ENCODE measurements around the gene ASIC2. TPM values are rescaled to one million over a fixed set of nuclear protein-coding genes. Genes with fewer than 3 reads are reported as not detected.
A peak's percentile ranks its signal among the peaks of the same experiment; 100 is the strongest.

Gene ASIC2
- total and polyA plus RNA-seq, 2 experiments from 2014 or later, result 0.52 to 2.8 TPM

- Histone ChIP-seq H3K4me2 (no peak overlapping the region), H3K27ac (ENCODE audit: low read depth) (no peak overlapping the region), H3K27me3 (ENCODE audit: insufficient read depth) (no peaks in the 10 kb centered on the region), H3K4me1 (ENCODE audit: insufficient read depth) (no peaks in the 10 kb centered on the region), H3K79me2 (replicated peaks; ENCODE audit: insufficient read depth) (no peaks in the 10 kb centered on the region), H3K9me2 (ENCODE audit: insufficient read depth) (no peaks in the 10 kb centered on the region), H3K4me3 (no peak overlapping the region), H2AFZ (no peak overlapping the region), H3K36me3 (ENCODE audit: insufficient read depth) (no peaks in the 10 kb centered on the region), H3F3A (replicated peaks; ENCODE audit: low read depth) (no peaks in the 10 kb centered on the region), H4K20me1 (replicated peaks; ENCODE audit: insufficient read depth) (no peaks in the 10 kb centered on the region; the same call in 1 of the 2 replicates)
- H3K4me3 Mint-ChIP-seq, result no peak overlapping the region
- H3K27ac Mint-ChIP-seq, result no peak overlapping the region
- H3K4me1 Mint-ChIP-seq, result peaks cover 10% of the 10 kb centered on the region
- peaks cover 6% of the 10 kb centered on the region for H3K27me3 Mint-ChIP-seq (ENCODE audit: insufficient read depth, low read depth, poor library complexity)
- no peak for ATAC-seq
- H3K9me3 Mint-ChIP-seq, result no peaks in the 10 kb centered on the region; the same call in 2 of the 3 replicates
- H3K36me3 Mint-ChIP-seq (ENCODE audit: low read depth), result no peaks in the 10 kb centered on the region
- DNase-seq (ENCODE audit: low spot score), result no peak
- TF ChIP-seq EZH2 (IDR thresholded peaks at IDR 0.05; ENCODE audit: low read depth, unreplicated experiment) (no peak), JUNB (IDR thresholded peaks at IDR 0.05; ENCODE audit: unreplicated experiment) (no peak)
Measured at GRCh38 chr17:33017366-33017765, 275.7 kb downstream of the ASIC2 start.

DNA sequence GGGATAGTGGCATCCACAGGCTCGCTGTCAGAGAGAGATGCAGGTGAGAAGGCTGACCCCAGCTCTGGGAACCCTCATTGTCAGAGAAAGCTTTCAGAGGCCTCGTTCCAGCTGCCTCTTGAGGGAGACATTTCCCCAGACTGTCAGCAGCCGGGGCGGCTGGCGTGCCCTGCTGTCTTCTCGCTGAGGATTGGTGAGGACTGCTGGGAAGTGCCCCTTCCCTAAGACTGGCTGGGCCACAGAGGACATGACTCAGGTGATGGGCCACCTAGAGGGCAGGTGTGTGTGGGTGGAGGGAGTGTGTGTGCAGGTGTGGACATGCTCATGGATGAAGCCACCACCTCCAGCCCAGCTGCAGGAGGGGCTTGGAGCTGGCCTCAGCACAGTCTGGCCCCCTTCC is 276.2 kb downstream of the ASIC2 start:
- Mint-ChIP-seq H3K36me3 (ENCODE audit: low read depth) (no peaks in the 10 kb centered on the region), H3K27ac (no peak overlapping the region), H3K4me1 (peaks cover 5% of the 10 kb centered on the region), H3K27me3 (ENCODE audit: insufficient read depth, low read depth, poor library complexity) (peaks cover 6% of the 10 kb centered on the region), H3K4me3 (no peak overlapping the region), H3K9me3 (no peaks in the 10 kb centered on the region; the same call in 2 of the 3 replicates)
- no peaks in the 10 kb centered on the region for H3K79me2 ChIP-seq (replicated peaks; ENCODE audit: insufficient read depth)
- H3K36me3 ChIP-seq (ENCODE audit: insufficient read depth), result no peaks in the 10 kb centered on the region
- ATAC-seq (peak; percentile 54), DNase-seq (ENCODE audit: low spot score) (peak; percentile 27)
- H2AFZ ChIP-seq, result no peak overlapping the region
- H3K4me2 ChIP-seq, result no peak overlapping the region
- no peaks in the 10 kb centered on the region for H3K4me1 ChIP-seq (ENCODE audit: insufficient read depth)
- no peaks in the 10 kb centered on the region; the same call in 1 of the 2 replicates for H4K20me1 ChIP-seq (replicated peaks; ENCODE audit: insufficient read depth)
- H3K4me3 ChIP-seq, result no peak overlapping the region
- no peaks in the 10 kb centered on the region for H3K27me3 ChIP-seq (ENCODE audit: insufficient read depth)
- no peaks in the 10 kb centered on the region for H3K9me2 ChIP-seq (ENCODE audit: insufficient read depth)
- H3F3A ChIP-seq (replicated peaks; ENCODE audit: low read depth), result no peaks in the 10 kb centered on the region
- TF ChIP-seq EZH2 (IDR thresholded peaks at IDR 0.05; ENCODE audit: low read depth, unreplicated experiment), result no peak
- TF ChIP-seq, protein P1, sequence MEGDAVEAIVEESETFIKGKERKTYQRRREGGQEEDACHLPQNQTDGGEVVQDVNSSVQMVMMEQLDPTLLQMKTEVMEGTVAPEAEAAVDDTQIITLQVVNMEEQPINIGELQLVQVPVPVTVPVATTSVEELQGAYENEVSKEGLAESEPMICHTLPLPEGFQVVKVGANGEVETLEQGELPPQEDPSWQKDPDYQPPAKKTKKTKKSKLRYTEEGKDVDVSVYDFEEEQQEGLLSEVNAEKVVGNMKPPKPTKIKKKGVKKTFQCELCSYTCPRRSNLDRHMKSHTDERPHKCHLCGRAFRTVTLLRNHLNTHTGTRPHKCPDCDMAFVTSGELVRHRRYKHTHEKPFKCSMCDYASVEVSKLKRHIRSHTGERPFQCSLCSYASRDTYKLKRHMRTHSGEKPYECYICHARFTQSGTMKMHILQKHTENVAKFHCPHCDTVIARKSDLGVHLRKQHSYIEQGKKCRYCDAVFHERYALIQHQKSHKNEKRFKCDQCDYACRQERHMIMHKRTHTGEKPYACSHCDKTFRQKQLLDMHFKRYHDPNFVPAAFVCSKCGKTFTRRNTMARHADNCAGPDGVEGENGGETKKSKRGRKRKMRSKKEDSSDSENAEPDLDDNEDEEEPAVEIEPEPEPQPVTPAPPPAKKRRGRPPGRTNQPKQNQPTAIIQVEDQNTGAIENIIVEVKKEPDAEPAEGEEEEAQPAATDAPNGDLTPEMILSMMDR (conservative IDR thresholded peaks at IDR 0.05; ENCODE audit: low read depth in 2 of 2), result peak in 1 of 2 experiments; percentile 40; a peak in 2 of 4 replicates
- no peak overlapping the region for H3K27ac ChIP-seq (ENCODE audit: low read depth)

DNA sequence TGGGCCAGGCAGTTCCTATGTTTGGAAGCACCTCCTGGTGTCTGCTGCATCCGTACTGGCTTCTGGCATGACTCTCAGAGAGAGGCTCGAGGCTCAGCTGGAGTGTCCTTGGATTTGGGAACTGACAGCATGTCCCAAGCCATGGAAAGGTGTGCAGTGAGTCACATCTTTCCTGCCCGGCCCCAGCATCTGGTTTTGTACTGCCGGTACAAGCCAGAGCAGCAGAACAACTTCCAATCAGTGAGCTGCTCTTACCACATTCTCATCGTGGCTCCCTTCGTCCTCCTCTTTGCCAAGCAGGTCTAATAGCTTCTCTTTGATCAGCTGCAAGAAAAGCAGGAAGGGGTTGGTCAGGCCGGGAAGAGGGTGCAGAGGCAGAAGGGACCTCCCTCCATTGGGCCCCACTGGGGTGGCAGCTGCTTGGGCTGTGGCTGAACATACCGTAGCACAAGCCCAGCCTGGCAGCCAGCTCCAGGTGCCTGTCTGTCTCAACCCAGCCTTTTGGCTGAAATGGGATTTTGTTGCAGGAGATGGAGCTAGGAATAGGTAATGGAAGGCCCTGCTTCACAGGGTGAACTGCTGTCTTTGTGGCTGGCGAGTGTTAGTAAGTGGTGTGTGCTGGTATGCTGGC is 277.3 kb downstream of the ASIC2 start:
- Histone ChIP-seq H4K20me1 (replicated peaks; ENCODE audit: insufficient read depth) (no peaks in the 10 kb centered on the region; the same call in 1 of the 2 replicates), H3K27me3 (ENCODE audit: insufficient read depth) (no peaks in the 10 kb centered on the region), H3F3A (replicated peaks; ENCODE audit: low read depth) (no peaks in the 10 kb centered on the region), H3K4me3 (no peak overlapping the region), H2AFZ (no peak overlapping the region), H3K4me1 (ENCODE audit: insufficient read depth) (no peaks in the 10 kb centered on the region), H3K36me3 (ENCODE audit: insufficient read depth) (no peaks in the 10 kb centered on the region), H3K27ac (ENCODE audit: low read depth) (no peak overlapping the region), H3K4me2 (no peak overlapping the region), H3K9me2 (ENCODE audit: insufficient read depth) (no peaks in the 10 kb centered on the region), H3K79me2 (replicated peaks; ENCODE audit: insufficient read depth) (no peaks in the 10 kb centered on the region)
- H3K27ac Mint-ChIP-seq, result no peak overlapping the region
- ATAC-seq (no peak), DNase-seq (ENCODE audit: low spot score) (no peak)
- H3K36me3 Mint-ChIP-seq (ENCODE audit: low read depth), result no peaks in the 10 kb centered on the region
- H3K27me3 Mint-ChIP-seq (ENCODE audit: insufficient read depth, low read depth, poor library complexity), result peaks cover 6% of the 10 kb centered on the region
- H3K4me3 Mint-ChIP-seq, result no peak overlapping the region
- H3K9me3 Mint-ChIP-seq, result no peaks in the 10 kb centered on the region; the same call in 2 of the 3 replicates
- H3K4me1 Mint-ChIP-seq, result no peaks in the 10 kb centered on the region; the same call in 2 of the 3 replicates
- no peak for TF ChIP-seq ZNF114 (CRISPR knock-in tag; IDR thresholded peaks at IDR 0.05)
- no peak for TF ChIP-seq STAT1 (IDR thresholded peaks at IDR 0.05; ENCODE audit: unreplicated experiment)
- no peak for TF ChIP-seq ETS1 (IDR thresholded peaks at IDR 0.05)
- no peak for TF ChIP-seq CREB1 (CRISPR knock-in tag; IDR thresholded peaks at IDR 0.05; ENCODE audit: low read depth)
- TF ChIP-seq NANOG (IDR thresholded peaks at IDR 0.05; ENCODE audit: borderline replicate concordance), result no peak
- no peak for TF ChIP-seq POLR2AphosphoS5 (IDR thresholded peaks at IDR 0.05; ENCODE audit: low read depth)
- TF ChIP-seq, protein P1 (conservative IDR thresholded peaks at IDR 0.05; ENCODE audit: low read depth in 2 of 2), result no peak
- TF ChIP-seq JUNB (IDR thresholded peaks at IDR 0.05; ENCODE audit: unreplicated experiment), result no peak
- TF ChIP-seq EZH2phosphoT487 (IDR thresholded peaks at IDR 0.05; ENCODE audit: unreplicated experiment), result no peak
